Inferior parietal cortex (tissue), 1 donor: ENCODE measurements around the gene DPP8.
"Not testable (repeated sequence)": the region's sequence is repeated elsewhere in the genome, so short reads cannot be mapped to it uniquely, and the experiment has no call there.

Experiments
- DNase-seq: peaks from one replicate; pipeline ENCODE4 v3.0.0-alpha.2; 2016; ENCODE audit errors: extremely low spot score

DPP8 gene

DNA sequence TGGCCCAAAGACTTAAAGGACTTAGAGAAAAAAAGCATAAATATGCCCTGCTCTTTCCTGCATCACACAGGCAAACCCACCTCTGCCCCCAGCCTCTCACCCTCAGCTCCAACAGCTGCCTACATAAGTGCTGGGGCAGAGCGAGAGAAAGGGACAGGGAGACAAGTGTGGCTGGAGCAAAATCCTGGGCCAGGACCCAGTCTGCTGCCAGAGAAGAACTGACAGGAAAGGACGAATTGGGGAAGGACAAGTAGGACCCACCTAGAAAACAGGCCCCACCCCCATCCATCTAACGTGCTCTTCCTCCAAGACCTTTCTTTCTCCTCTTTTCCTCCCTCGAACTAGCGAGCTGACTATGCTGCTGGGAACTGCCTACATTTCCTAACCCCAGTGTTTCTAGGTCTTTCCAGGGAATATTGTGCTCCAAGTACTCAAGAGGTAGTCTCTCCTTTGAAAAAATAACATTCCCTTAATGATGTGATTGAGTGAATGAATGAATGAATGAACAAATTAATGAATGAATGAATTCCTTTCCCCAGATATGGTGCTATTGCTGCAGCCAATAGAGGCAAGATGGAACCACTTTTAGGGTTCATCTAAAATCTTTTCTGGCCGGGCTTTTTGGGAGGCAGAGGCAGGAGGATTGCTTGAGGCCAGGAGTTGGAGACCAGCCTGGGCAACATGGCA is 113.2 kb downstream of the DPP8 start:
- DNase-seq, result no peak

DNA sequence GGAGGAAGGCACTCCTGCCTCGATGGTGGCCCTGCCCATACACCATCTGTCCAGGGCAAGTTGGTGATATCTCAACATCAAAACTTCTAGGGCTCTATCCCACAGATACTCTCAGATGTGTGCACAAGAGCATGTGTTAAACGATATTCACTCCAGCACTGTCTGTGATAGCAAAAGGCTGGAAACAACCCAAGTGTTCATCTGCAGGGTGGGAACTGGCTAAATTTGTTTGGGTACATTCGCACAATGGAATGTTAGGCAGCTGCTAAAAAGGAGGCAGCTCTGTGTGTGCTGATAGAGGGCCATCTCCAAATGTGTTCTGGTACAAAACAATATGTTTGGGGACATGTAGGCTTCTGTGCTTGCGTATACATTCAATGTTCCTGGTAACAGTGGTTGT is 114.5 kb downstream of the DPP8 start:
- DNase-seq, result no peak

DNA sequence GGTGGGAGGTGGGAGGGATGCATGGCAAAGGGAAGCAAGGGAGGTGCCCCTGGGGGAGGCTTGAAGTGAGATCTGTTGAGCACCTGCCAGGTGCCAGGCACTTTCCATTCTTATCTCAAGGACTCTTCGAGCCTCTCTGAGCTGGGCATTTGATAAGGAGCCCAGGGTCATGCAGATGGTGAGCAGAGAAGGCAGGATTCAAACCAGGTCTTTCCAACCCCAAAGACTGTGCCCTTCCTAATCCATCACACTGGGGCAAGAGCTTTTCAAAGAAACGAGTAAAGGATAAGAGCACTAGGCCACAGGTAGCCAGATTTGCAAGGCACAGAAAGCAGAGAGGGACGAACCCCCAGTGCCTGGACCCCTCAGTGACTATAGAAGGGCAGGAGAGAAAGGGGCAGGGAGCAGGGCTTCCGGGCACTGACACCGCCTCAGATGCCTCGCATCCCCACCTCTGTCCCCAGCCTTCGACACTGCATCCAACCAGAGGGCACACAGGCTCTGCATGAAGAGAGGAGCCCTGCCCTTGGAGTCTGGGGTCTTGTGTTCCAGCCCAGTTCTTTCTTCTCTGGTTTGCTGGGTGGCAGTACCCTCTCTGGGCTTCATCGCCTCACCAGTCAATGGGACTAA is 115.8 kb downstream of the DPP8 start:
- no peak for DNase-seq

- peak; percentile 46 for DNase-seq
Observed at GRCh38 chr15:65400760-65401610, 116.5 kb downstream of the DPP8 start.

DNA sequence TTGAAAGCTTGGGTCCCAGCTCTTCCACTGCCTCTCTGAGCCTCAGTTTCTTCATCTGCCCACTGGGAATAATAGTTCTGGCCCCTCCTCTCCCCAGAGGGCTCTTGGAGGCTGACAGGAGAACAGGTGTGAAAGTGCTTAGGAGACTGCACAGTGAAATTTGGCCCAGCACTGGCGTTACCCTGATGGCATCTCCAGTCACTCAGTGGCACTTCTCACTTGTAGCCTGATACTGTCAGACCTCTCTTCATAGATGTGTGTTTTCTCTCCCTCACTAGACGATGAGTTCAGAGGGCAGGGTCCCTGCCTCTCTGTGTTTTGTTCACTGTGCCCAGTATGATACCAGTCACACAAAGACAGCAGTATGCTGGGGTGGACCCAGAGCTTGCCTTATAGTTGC is 117.5 kb downstream of the DPP8 start:
- no peak for DNase-seq

DNA sequence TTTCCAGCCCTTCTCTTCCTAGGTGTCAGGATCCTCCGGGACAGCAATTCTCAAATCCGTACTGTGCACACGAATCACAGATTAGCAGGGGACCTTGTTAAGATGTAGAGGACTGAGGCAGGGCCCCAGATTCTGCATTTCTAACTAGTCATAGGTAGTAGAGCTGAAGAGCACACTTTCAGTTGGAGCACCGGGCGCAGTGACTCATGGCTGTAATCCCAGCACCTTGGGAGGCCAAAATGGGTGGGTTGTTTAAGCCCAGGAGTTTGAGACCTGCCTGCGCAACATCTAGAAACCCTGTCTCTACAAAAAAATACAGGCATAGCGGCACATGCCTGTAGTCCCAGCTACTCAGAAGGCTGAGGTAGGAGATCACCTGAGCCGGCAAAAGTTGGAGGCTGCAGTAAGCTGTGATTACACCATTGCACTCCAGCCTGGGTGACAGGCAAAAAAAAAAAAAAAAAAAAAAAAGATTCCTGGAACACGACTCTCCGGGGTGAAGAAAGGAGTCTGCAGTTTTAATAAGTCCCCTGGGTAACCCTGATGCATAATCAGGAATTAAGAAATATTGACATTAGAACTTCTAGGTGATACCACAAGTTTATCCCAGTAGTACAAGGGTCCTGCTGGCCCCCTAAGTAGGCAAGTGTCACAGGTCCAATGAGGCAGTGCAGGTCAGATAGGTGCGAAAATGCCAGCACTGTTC is 118.3 kb downstream of the DPP8 start:
- DNase-seq, result no peak

DNA sequence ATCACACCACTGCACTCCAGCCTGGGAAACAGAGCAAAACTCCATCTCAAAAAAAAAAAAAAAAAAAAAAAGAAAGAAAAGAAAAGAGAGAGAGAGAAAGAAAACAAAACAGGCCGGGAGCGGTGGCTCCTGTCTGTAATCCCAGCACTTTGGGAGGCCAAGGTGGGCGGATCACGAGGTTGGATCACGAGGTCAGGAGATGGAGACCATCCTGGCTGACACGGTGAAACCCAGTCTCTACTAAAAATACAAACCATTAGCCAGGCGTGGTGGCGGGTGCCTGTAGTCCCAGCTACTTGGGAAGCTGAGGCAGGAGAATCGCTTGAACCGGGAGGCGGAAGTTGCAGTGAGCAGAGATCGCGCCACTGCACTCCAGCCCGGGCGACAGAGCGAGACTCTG is 119.0 kb downstream of the DPP8 start:
- DNase-seq, result not testable (repeated sequence)

GRCh38 chr15:65396965-65397317 is 120.5 kb downstream of the DPP8 start:
- DNase-seq, result no peak

GRCh38 chr15:65396283-65396964 is 121.1 kb downstream of the DPP8 start:
- DNase-seq, result no peak

DNA sequence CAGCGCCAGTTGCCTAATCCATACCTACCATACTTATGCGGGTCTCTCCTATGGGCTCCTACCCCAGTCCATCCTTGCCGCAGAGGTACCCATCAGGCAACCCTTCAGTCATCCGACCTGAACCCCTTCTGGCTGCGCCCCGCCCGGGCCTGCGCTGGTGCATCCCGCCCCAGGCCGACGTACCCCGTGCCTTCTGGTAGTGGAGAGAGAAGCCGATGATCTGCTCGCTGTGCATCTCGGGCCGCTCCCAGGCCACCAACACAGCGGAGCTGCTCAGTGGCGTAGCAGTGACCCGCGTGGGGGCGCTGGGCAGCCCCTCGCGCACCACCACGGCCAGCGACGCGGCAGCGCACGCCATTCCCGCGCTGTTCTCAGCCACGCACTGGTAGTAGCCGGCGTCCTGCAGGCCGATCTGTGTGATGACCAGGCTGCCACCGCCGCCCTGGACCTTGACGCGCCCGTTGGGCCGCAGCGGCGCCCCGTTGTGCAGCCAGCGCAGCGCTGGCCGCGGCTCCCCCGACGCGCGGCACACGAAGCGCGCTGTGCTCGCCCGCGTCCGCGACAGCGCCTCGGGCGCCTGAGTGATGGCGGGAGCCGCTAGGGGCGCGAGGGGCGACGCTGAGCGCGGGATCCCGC is 121.8 kb downstream of the DPP8 start:
- DNase-seq, result no peak

GRCh38 chr15:65394936-65395335 is 122.6 kb downstream of the DPP8 start:
- no peak for DNase-seq

DNA sequence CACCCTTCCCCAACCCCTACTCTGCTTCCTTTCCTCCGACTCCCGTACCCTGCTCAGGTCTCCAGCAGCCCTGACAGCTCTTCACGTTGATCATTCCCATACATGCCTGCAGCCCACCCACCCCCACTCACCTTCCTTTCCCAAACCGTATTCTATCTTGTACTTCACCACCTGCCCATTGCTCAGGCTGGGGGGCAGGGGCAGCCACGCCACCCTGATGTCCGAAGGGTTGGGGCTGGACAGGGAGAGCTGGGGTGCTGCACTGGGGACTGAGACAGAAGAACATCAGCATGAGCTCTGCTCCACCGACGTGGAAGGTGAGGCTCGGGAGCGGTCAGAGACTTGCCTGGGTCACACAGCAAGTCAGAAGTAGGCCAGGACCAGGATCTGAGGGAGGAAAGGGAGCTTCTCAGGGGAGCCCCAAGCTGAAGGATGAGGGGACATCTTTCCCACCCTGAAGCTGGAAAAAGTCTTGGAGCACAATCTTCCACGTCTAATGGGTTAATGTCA is 123.2 kb downstream of the DPP8 start:
- no peak for DNase-seq

DNA sequence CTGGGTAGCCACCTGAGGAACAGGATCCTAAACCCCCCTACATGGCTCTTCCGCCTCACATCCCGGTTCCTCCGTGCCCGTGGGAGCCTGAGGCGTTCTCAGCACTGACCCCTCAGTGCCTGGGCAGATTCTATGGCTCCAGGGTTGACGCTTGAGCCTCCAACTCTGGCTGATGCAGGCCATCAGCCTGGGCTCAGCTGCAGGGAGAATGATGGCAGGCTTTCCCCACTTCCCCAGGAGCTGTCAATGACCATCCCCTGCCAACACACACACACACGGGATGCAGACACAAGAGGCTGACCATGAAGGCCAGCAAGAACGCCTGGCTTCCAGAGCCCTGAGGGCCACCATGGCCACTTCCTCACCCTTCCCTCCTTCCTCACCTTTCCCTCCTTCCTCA is 123.9 kb downstream of the DPP8 start:
- DNase-seq, result no peak

GRCh38 chr15:65393091-65393490 is 124.4 kb downstream of the DPP8 start:
- DNase-seq, result no peak
